Fibroblast of the aortic adventitia (primary cell): Measurements from ENCODE around the gene MAGEA3. TPM values are rescaled to one million over a fixed set of nuclear protein-coding genes. Genes with fewer than 3 reads are reported as not detected.
"Not testable (repeated sequence)": the region's sequence is repeated elsewhere in the genome, so short reads cannot be mapped to it uniquely, and the experiment has no call there.

Source experiments
- DNase-seq: peaks from one replicate; pipeline ENCODE4 v3.0.0-alpha.2; 2010; ENCODE audit warnings: low read depth
- H3K4me3 ChIP-seq: 2 replicates; pipeline ENCODE4 v1.5.1; 2011; ENCODE audit warnings: low read depth, mild to moderate bottlenecking, control low read depth, low read length, moderate library complexity
- total RNA-seq: library from RNA; depleted of rRNA; stranded (reverse); fragments of >200 nt; gene quantifications from 2 replicates; pipeline ENCODE4 v1.2.3, GENCODE V29; 2012; ENCODE audit warnings: low replicate concordance
- TF ChIP-seq, protein P1 (sequence below): IDR thresholded peaks from 2 replicates; pipeline ENCODE4 v1.5.1; 2011; ENCODE audit warnings: mild to moderate bottlenecking, low read length, control low read depth, inconsistent platforms; ENCODE audit not compliant: insufficient read depth

The MAGEA3 gene
- total RNA-seq, 1 donor = not detected

DNA sequence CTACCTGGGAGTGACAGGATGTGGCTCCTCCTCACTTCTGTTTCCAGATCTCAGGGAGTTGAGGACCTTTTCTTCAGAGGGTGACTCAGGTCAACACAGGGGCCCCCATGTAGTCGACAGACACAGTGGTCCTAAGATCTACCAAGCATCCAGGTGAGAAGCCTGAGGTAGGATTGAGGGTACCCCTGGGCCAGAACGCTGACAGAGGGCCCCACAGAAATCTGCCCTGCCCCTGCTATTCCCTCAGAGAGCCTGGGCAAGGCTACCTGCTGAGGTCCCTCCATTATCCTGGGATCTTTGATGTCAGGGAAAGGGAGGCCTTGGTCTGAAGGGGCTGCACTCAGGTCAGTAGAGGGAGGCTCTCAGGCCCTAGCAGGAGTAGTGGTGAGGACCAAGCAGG, 36.5 kb downstream of the MAGEA3 start:
- DNase-seq = no peak
- TF ChIP-seq, protein P1, sequence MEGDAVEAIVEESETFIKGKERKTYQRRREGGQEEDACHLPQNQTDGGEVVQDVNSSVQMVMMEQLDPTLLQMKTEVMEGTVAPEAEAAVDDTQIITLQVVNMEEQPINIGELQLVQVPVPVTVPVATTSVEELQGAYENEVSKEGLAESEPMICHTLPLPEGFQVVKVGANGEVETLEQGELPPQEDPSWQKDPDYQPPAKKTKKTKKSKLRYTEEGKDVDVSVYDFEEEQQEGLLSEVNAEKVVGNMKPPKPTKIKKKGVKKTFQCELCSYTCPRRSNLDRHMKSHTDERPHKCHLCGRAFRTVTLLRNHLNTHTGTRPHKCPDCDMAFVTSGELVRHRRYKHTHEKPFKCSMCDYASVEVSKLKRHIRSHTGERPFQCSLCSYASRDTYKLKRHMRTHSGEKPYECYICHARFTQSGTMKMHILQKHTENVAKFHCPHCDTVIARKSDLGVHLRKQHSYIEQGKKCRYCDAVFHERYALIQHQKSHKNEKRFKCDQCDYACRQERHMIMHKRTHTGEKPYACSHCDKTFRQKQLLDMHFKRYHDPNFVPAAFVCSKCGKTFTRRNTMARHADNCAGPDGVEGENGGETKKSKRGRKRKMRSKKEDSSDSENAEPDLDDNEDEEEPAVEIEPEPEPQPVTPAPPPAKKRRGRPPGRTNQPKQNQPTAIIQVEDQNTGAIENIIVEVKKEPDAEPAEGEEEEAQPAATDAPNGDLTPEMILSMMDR = no peak
- no peak overlapping the region for H3K4me3 ChIP-seq

DNA sequence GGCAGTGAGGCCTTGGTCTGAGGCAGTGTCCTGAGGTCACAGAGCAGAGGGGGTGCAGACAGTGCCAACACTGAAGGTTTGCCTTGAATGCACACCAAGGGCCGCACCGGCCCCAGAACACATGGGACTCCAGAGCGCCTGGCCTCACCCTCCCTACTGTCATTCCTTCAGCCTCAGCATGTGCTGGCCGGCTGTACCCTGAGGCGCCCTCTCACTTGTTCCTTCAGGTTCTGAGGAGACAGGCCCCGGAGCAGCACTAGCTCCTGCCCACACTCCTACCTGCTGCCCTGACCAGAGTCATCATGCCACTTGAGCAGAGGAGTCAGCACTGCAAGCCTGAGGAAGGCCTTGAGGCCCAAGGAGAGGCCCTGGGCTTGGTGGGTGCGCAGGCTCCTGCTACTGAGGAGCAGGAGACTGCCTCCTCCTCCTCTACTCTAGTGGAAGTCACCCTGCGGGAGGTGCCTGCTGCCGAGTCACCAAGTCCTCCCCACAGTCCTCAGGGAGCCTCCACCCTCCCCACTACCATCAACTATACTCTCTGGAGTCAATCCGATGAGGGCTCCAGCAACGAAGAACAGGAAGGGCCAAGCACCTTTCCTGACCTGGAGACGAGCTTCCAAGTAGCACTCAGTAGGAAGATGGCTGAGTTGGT, 37.4 kb downstream of the MAGEA3 start:
- H3K4me3 ChIP-seq = no peak overlapping the region
- DNase-seq = no peak

DNA sequence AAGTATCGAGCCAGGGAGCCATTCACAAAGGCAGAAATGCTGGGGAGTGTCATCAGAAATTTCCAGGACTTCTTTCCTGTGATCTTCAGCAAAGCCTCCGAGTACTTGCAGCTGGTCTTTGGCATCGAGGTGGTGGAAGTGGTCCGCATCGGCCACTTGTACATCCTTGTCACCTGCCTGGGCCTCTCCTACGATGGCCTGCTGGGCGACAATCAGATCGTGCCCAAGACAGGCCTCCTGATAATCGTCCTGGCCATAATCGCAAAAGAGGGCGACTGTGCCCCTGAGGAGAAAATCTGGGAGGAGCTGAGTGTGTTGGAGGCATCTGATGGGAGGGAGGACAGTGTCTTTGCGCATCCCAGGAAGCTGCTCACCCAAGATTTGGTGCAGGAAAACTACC, 37.9 kb downstream of the MAGEA3 start:
- H3K4me3 ChIP-seq, DNase-seq: not testable (repeated sequence)

More for the DNA sequence above, 37.4 kb downstream of the MAGEA3 start:
- TF ChIP-seq, protein P1 = no peak

DNA sequence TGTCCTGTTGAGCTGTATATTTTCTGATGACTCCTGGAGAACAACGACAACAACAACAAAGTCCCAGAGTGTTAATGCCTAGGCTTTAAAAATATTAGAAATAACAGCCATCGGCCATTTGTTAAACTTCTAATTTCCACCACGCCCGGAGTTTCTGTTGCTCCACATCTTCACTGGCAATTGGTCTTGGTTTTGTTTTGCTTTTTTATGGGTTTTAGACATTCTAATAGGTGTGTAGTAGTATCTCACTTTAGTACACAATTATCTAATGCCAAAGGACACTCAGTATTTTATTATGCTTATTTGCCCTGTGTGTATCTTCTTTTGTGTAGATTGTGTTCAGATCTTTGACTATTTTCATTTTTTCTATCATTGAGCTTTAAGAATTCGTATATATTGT, 40.0 kb downstream of the MAGEA3 start:
- no peak overlapping the region for H3K4me3 ChIP-seq
- no peak for DNase-seq
- TF ChIP-seq, protein P1 = no peak

Other genes starting within 250 kb of the MAGEA3 start
- not detected in 2 replicates for gene GABRA3, start 247.5 kb upstream of the MAGEA3 start, total RNA-seq
- gene GABRQ, start 60.9 kb upstream of the MAGEA3 start, total RNA-seq = not detected in 2 replicates
- gene CSAG2, start 10.5 kb downstream of the MAGEA3 start, total RNA-seq = not detected in 2 replicates
- not detected in 2 replicates for gene MAGEA2B, start 15.8 kb downstream of the MAGEA3 start, total RNA-seq
- not detected in 2 replicates for gene CSAG1, start 34.9 kb downstream of the MAGEA3 start, total RNA-seq
- not detected in 2 replicates for gene MAGEA12, start 35.0 kb downstream of the MAGEA3 start, total RNA-seq
- gene MAGEA2, start 55.0 kb downstream of the MAGEA3 start, total RNA-seq = not detected in 2 replicates
- not detected in 2 replicates for gene CSAG3, start 60.4 kb downstream of the MAGEA3 start, total RNA-seq
- gene MAGEA6, start 70.9 kb downstream of the MAGEA3 start, total RNA-seq = not detected in 2 replicates
- gene CETN2, start 132.0 kb downstream of the MAGEA3 start, total RNA-seq = 65.7 and 209 TPM in 2 replicates
- 8.8 and 11.7 TPM in 2 replicates for gene NSDHL, start 132.3 kb downstream of the MAGEA3 start, total RNA-seq
- 1.1 and 4.7 TPM in 2 replicates for gene ZNF185, start 199.3 kb downstream of the MAGEA3 start, total RNA-seq